ENCODE data around the gene TOPAZ1.
A peak's percentile ranks its signal among the peaks of the same experiment; 100 is the strongest.

The TOPAZ1 gene

GRCh38 chr3:44248152-44248551 lies 6.5 kb downstream of the TOPAZ1 start:
- no peak for DNase-seq

DNA sequence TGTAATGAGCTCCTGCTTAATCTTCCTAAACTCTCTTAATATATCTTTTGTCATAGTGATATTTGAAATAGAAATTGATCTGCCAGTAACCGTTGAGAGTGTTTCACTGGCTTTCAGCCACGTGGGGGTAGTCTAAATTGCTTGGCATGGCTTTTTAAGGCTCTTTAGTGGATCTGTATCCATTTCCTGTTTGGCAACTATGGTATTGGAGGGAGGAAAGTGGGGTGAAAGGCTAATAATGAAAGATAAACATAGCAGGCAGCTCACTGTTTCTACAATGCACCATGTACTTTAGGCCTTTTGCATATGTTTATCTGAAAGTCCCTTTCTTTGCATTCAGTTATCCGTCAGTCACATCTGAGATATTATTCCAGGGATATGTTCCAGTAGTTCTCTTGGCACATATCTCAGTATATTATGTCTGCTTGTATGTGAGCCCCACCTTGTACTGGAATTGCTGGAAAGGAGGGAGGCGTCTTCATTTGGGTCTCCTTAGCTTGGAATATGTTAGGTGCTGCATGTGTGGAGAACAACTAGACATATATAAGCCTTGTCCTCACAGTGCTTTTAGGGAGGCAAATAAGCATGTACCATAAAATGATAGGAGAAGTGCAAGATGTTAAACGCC lies 10.8 kb downstream of the TOPAZ1 start:
- no peak for DNase-seq

DNA sequence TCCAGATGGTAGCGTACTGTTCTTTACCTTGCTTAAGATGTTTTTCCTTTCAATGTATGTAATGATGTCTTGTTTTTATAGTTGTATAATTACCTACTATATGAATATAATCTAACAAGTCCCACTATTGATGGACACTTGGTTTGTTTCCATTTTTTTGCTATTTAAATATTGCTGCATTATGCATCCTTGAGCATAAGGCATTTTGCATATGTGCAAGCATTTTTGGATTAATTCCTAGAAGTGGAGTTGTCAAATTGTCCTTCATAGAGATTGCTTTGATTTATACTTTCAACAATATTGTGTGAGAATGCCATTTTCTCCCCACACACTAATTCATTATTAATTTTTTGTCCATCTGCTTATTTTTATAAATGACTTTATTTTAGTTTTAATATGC lies 17.7 kb downstream of the TOPAZ1 start:
- DNase-seq = no peak

DNA sequence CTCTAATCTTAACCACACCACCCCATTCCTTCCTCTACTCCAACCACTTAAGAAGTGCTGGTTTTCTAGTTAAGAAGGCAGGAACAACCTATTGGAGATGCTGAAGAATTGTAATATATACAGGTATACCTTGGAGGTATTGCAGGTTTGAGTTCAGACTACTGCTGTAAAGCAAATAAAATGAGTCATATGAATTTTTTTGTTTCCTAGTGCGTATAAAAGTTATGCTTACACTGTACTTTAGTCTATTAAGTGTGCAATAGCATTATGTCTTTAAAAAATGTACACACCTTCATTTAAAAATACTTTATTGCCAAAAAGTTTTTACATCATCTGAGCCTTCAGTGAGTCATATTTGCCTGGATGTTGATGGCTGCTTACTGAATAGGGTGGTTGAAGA lies 22.5 kb downstream of the TOPAZ1 start:
- DNase-seq = no peak

DNA sequence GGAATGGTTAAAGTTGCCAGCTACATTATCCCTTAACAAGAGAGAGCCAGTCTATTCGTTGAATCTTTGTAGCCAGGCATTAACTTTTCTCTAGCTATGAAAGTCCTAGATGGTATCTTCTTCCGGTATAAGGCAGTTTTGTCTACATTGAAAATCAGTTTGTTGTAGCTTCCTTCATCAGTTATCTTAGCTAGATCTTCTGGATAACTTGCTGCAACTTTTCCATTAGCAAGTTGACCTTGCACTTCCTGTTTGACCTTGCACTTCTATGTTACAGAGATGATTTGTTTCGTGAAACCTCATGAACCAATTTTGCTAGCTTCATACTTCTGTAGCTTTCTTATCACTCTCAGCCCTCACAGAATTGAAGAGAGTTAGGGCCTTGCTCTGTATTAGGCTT lies 24.1 kb downstream of the TOPAZ1 start:
- DNase-seq = no peak

GRCh38 chr3:44272191-44272590 lies 30.5 kb downstream of the TOPAZ1 start:
- DNase-seq = no peak

GRCh38 chr3:44277925-44278324 lies 36.2 kb downstream of the TOPAZ1 start:
- no peak for DNase-seq

- no peak for DNase-seq
These were observed 38.4 kb downstream of the TOPAZ1 start for GRCh38 chr3:44280077-44280476.

- no peak for DNase-seq
These were observed 38.9 kb downstream of the TOPAZ1 start for GRCh38 chr3:44280631-44281030.

DNA sequence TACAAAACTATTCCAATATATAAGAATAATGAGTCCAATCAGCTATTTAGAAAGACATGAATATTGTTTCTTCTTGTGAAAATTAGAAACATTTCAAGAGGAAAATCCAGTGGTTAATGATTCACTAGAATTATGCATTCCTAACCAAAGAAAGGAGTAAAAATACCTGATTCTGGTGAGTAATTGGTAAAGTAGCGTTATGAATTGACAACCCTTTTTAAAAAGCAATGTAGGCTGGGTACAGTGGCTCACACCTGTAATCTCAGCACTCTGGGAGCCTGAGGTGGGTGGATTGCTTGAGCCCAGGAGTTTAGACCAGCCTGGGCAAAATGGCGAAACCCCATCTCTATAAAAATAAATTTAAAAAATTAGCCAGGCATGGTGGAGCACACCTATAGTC lies 43.3 kb downstream of the TOPAZ1 start:
- DNase-seq = no peak

DNA sequence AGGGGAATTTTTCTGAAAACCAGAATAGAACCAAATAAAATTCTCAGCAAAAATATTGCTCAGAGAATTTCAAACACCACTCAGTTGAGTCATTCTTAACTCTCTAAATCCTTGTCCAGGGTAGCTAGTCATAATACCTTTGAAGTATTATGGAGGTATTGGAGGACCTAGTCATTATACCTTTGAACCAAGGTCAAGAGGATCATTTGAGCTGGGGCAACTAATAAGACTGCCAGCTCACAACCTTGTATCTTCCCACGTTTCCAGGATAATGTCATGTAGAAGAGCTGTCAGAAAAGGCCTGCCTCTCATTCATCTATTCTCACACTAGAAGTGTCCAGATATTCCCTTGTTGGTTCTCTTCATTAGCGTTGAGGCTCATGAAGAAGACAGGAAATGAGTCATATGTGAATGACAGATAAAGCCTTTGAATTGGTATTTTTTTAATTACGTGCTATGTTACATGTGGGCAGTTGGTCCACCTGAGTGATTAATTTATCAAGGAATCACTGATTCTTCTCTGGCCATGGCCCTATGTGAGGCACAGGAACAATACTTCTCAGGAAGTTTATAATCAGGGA lies 48.3 kb downstream of the TOPAZ1 start:
- DNase-seq = no peak

- DNase-seq = no peak
These were observed 50.6 kb downstream of the TOPAZ1 start for GRCh38 chr3:44292276-44292675.

GRCh38 chr3:44292947-44293346 lies 51.3 kb downstream of the TOPAZ1 start:
- DNase-seq = no peak

DNA sequence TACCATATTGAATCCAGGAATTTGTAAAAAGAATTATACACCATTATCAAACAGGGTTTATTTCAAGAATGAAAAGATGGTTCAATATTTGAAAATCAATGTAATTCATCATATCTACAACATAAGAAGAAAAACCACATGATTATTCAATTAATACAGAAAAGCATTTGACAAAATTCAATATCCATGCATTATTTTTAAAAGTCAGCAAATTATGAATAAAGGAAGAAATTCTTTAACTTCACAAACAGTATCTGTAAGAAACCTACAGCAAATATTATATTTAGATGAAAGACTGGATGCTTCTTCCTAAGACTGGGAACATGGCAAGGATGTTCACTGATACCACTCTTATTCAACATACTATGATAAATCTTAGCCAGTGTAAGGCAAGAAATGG lies 55.6 kb downstream of the TOPAZ1 start:
- DNase-seq = no peak

DNA sequence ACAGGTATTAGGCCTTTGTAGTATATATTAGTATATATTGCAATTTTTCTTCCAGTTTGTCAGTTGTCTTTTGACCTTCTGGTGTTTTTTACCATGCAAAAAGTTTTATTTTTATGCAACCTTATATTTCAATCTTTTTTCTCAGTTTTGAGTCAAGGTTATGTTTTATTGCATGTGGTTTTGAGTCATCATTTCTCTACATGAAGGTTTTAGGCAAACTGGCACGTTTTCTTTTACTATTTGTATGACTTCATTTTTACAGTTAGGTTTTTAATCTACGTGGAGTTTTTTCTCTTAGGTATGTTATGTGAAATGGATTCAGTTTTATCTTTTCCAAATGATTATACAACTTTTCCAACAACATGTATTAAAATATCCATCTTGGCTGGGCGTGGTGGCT lies 60.1 kb downstream of the TOPAZ1 start:
- no peak for DNase-seq

GRCh38 chr3:44309500-44309899 lies 67.8 kb downstream of the TOPAZ1 start:
- no peak for DNase-seq

GRCh38 chr3:44318891-44319311 lies 77.2 kb downstream of the TOPAZ1 start:
- DNase-seq = no peak

DNA sequence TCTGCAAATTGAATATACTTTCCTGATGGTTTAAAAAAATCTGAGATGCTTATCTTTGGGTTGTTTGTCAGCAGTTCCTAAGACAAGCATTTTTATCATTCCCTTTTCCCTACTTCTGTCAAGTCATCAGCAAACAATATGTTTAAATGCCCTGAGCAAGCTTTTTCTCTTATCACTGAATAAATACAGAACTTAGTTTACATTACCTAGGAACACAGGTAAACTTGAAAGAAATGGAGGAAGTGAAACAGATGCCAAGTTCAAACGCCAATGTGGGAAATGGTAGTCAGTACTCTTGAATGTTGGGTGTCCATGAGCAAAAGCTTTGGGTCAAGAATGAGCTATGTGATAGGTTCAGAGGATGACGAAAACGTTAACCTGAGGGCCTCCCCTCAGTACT lies 79.6 kb downstream of the TOPAZ1 start:
- DNase-seq = no peak

DNA sequence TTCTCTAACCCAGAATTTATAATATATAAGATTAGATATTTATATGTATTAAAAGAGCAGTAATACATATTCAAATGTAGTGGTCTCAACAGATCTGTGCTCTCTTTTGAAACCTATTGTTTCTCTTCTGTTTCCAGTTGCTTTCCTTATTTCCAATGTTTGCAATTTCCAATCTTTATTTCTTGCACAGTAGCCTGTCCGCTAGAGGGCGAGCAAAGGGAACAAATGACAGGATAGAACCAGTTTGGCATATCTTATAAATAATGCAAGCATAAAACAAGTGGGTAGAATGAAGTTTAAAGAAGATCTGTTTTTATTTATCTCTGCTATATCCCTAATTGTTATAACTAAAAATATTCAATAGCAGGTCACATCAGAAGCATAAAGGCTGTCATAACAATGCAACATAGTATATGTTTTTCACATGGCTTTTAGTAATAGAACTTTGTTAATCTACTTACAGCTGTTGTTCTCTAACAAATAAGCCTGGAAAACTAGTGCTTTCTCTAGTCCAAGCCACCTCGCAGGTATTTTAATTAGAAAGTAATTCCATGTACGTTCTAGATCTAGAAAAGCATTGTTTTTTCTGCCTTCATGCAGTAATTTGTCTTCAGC lies 81.8 kb downstream of the TOPAZ1 start:
- peak; percentile 2 for DNase-seq

DNA sequence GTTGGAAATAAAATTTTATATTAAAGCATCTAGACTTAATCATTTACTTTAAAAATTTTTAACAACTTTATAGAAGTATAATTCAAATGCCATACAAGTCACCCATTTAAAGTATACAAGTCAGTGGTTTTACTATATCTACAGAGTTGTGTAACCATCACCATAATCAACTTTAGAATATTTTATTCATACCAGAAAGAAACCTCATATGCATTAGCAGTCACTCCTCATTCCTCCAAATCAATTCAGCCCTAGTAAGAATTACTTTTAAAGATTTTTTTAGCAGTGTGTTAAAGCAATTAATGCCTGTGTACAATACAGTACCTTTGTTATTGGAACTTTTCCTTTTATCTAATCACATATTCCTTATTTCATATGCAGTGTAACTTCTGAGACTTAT lies 82.9 kb downstream of the TOPAZ1 start:
- no peak for DNase-seq

DNA sequence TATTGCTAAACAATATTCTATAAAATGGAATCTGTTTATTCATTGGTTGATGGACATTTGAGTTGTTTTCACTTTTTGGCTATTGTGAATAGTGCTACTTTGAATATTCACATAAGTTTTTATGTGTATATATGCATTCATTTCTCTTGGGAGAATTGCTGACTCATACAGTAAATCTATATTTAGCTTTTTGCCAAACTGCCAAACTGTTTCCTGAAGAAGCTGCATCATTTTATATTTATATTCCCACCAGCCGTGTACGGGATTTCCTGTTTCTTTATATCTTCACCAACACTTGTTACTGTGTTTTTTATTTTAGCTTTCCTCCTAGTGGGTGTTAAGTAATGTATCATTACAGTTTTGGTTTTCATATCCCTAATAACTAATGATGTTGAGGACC lies 84.3 kb downstream of the TOPAZ1 start:
- no peak for DNase-seq

DNA sequence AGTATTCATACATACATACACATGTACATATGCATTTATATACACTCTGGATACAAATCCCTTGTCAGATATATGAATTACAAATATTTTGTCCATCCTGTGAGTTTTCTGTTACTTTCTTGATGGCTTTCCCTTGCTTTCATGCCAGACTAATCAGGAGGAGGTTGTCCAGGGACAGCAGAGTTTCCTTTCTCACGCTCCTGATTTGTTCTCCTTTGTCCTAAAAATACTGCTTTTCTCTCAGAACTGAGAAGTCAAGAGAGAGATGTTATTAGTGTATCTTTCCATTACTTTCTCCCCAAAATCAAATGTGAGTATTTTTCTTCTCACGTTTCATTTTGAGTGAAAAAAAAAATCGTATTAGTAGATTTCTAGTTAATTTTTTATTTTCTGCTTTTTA lies 84.8 kb downstream of the TOPAZ1 start:
- DNase-seq = no peak

DNA sequence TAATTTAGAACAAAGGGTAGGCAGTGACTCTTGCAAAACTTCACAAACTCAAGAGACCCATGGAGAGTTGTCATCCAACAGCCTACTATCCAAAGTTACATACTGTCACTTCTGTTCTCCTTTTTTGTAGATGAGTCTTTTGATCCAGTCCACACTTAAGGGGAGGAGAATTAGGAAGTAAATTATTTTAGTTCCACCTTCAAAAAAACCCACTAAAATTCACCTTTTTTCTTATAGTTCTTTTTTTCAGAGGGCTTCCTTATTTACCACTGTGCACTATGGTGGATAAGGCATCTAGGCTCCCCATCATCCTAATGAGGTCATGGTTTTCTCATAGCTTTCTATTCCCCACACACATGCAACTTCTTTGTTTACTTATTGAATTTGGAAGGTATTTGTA lies 88.3 kb downstream of the TOPAZ1 start:
- no peak for DNase-seq

DNA sequence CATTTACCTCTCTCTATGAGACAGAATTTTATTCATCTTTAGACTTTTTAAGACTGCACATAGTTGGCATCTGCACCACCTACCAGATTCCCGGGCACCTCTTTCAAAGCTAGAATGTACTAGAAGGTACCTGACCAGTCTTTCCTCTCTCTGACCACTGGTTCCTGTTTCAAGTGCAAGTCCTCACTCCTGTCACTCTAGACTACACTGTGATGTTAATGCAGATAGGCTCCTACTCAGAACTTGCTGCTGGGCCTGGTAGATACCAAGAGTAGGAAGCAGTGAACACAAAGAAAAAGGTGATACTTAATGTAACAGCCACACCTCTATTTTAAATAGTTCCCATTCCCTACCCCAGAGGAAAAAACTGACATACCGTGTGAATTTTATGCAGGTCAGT lies 88.8 kb downstream of the TOPAZ1 start:
- no peak for DNase-seq

DNA sequence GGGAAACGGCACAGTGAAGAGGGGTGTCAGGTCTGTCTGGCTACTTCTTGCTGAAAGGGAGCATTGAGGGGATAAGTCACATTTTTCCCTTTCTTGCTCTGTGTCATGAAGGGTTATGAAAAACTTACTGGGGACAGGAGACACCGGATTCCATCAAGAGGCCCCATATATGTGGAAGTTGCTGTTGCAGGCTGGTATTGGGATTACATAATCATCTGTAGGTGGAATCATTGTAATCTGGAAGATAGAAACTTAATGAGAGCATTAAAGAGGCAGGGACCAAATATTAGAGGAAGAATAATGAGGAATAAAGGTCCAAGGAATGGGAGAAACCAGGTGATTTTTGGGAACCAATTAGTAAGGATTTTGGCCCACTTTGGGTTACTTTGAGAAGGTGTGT lies 92.6 kb downstream of the TOPAZ1 start:
- DNase-seq = no peak
